SJSA1 (cell line): Measurements from ENCODE around the gene EIF5A. TPM values are rescaled to one million over a fixed set of nuclear protein-coding genes. Genes with fewer than 3 reads are reported as not detected.

Source experiments
- DNase-seq, 2 experiments: peaks; one replicate each; pipeline ENCODE4 v3.0.0-alpha.2; 2015 to 2020; ENCODE audit warnings: low spot score in 2 of 2, low read depth in 1 of 2
- H3K27ac ChIP-seq: fragments of 250-450 bp; sonication (Bioruptor Pico); 2 replicates; pipeline ENCODE4 v1.5.1; 2020; ENCODE audit warnings: mild to moderate bottlenecking, moderate library complexity
- H3K27me3 ChIP-seq: fragments of 250-450 bp; sonication (Bioruptor Pico); replicated peaks from 2 replicates; pipeline ENCODE4 v1.5.1; 2020; ENCODE audit warnings: mild to moderate bottlenecking, moderate library complexity
- H3K36me3 ChIP-seq: fragments of 250-450 bp; sonication (Bioruptor Pico); 2 replicates; pipeline ENCODE4 v1.5.1; 2020; ENCODE audit warnings: mild to moderate bottlenecking
- H3K4me1 ChIP-seq: fragments of 250-450 bp; sonication (Bioruptor Pico); replicated peaks from 2 replicates; pipeline ENCODE4 v1.6.1; 2021; ENCODE audit warnings: mild to moderate bottlenecking
- H3K4me3 ChIP-seq: fragments of 250-450 bp; sonication (Bioruptor Pico); 2 replicates; pipeline ENCODE4 v1.5.1; 2020; ENCODE audit warnings: mild to moderate bottlenecking
- H3K9me3 ChIP-seq: fragments of 250-450 bp; sonication (Bioruptor Pico); replicated peaks from 2 replicates; pipeline ENCODE4 v1.5.1; 2020; ENCODE audit warnings: mild to moderate bottlenecking
- total RNA-seq: library from RNA; depleted of rRNA; stranded (reverse); fragments of >200 nt; shearing (Covaris generic); gene quantifications from 2 replicates; pipeline ENCODE4 v1.2.3, GENCODE V29; 2014; rRNA removed

Gene EIF5A
- 342 and 632 TPM in 2 replicates for total RNA-seq

GRCh38 chr17:7306911-7307685 is at the start of gene EIF5A:
EIF5A (plus strand) TSS chr17:7307628; CDS start chr17:7309636, 2,008 bp downstream.
- peak; percentile 98 to 100 for DNase-seq
- H3K4me3 ChIP-seq, result peak within 1 kb of the TSS; percentile 74
- peak within 1 kb of the TSS; percentile 85 for H3K27ac ChIP-seq
- peaks cover 11% of the 10 kb centered on the region for H3K4me1 ChIP-seq
- no peaks in the 10 kb centered on the region for H3K9me3 ChIP-seq
- H3K36me3 ChIP-seq, result peaks cover 38% of the 10 kb centered on the region
- no peaks in the 10 kb centered on the region for H3K27me3 ChIP-seq

GRCh38 chr17:7258731-7259554 is 48.5 kb upstream of the EIF5A start:
- no peak overlapping the region for H3K4me3 ChIP-seq
- H3K4me1 ChIP-seq, result peaks cover 8% of the 10 kb centered on the region; the same call in 1 of the 2 replicates
- no peak for DNase-seq

GRCh38 chr17:7259555-7259889 is 47.9 kb upstream of the EIF5A start:
- H3K9me3 ChIP-seq, result no peaks in the 10 kb centered on the region
- DNase-seq, result no peak
- peaks cover 13% of the 10 kb centered on the region for H3K4me1 ChIP-seq
- H3K4me3 ChIP-seq, result no peak overlapping the region
- H3K27ac ChIP-seq, result no peak overlapping the region
- H3K36me3 ChIP-seq, result peaks cover 35% of the 10 kb centered on the region
- peaks cover 13% of the 10 kb centered on the region; the same call in 1 of the 2 replicates for H3K27me3 ChIP-seq

More at GRCh38 chr17:7258731-7259554, 48.5 kb upstream of the EIF5A start:
- H3K27me3 ChIP-seq, result peaks cover 13% of the 10 kb centered on the region; the same call in 1 of the 2 replicates
- H3K9me3 ChIP-seq, result no peaks in the 10 kb centered on the region
- peaks cover 41% of the 10 kb centered on the region for H3K36me3 ChIP-seq
- H3K27ac ChIP-seq, result no peak overlapping the region

- no peaks in the 10 kb centered on the region for H3K9me3 ChIP-seq
- H3K27me3 ChIP-seq, result peaks cover 13% of the 10 kb centered on the region; the same call in 1 of the 2 replicates
- H3K27ac ChIP-seq, result no peak overlapping the region
- H3K4me1 ChIP-seq, result peaks cover 18% of the 10 kb centered on the region
- DNase-seq, result no peak
- peaks cover 31% of the 10 kb centered on the region for H3K36me3 ChIP-seq
- H3K4me3 ChIP-seq, result no peak overlapping the region
Observed at GRCh38 chr17:7260151-7260550, 47.3 kb upstream of the EIF5A start.

- Histone ChIP-seq H3K36me3 (peaks cover 26% of the 10 kb centered on the region), H3K9me3 (no peaks in the 10 kb centered on the region), H3K4me1 (peaks cover 23% of the 10 kb centered on the region), H3K27ac (no peak overlapping the region), H3K27me3 (peaks cover 13% of the 10 kb centered on the region; the same call in 1 of the 2 replicates), H3K4me3 (no peak overlapping the region)
- DNase-seq, result no peak
Observed at GRCh38 chr17:7260651-7261378, 46.6 kb upstream of the EIF5A start.

GRCh38 chr17:7261379-7262191 is 45.8 kb upstream of the EIF5A start:
- H3K4me1 ChIP-seq, result peaks cover 26% of the 10 kb centered on the region
- H3K27me3 ChIP-seq, result peaks cover 13% of the 10 kb centered on the region; the same call in 1 of the 2 replicates
- no peaks in the 10 kb centered on the region for H3K9me3 ChIP-seq
- no peak overlapping the region for H3K27ac ChIP-seq
- no peak overlapping the region for H3K4me3 ChIP-seq
- no peak for DNase-seq
- H3K36me3 ChIP-seq, result peaks cover 19% of the 10 kb centered on the region

- peaks cover 26% of the 10 kb centered on the region for H3K4me1 ChIP-seq
- H3K27me3 ChIP-seq, result peaks cover 13% of the 10 kb centered on the region; the same call in 1 of the 2 replicates
- no peak within 1 kb of the TSS for H3K4me3 ChIP-seq
- H3K36me3 ChIP-seq, result peaks cover 13% of the 10 kb centered on the region
- no peak for DNase-seq
- H3K27ac ChIP-seq, result no peak within 1 kb of the TSS
- H3K9me3 ChIP-seq, result no peaks in the 10 kb centered on the region
Observed at GRCh38 chr17:7262192-7262934, 45.1 kb upstream of the EIF5A start, which contains the start of gene CLDN7. CLDN7 (minus strand) TSS chr17:7262478; CDS start chr17:7262043, 435 bp downstream.

- Histone ChIP-seq H3K27me3 (peaks cover 13% of the 10 kb centered on the region; the same call in 1 of the 2 replicates), H3K4me1 (peaks cover 26% of the 10 kb centered on the region), H3K4me3 (no peak overlapping the region), H3K36me3 (peaks cover 6% of the 10 kb centered on the region), H3K9me3 (no peaks in the 10 kb centered on the region), H3K27ac (no peak overlapping the region)
- no peak for DNase-seq
Observed at GRCh38 chr17:7262935-7263800, 44.3 kb upstream of the EIF5A start.

GRCh38 chr17:7263801-7264078 is 43.7 kb upstream of the EIF5A start:
- H3K36me3 ChIP-seq, result peaks cover 3% of the 10 kb centered on the region
- H3K27ac ChIP-seq, result no peak overlapping the region
- H3K9me3 ChIP-seq, result no peaks in the 10 kb centered on the region
- H3K4me1 ChIP-seq, result peaks cover 26% of the 10 kb centered on the region
- no peak overlapping the region for H3K4me3 ChIP-seq
- no peak for DNase-seq
- peaks cover 13% of the 10 kb centered on the region; the same call in 1 of the 2 replicates for H3K27me3 ChIP-seq

- no peak overlapping the region for H3K27ac ChIP-seq
- H3K4me1 ChIP-seq, result peaks cover 26% of the 10 kb centered on the region
- no peaks in the 10 kb centered on the region for H3K9me3 ChIP-seq
- no peak for DNase-seq
- H3K36me3 ChIP-seq, result no peaks in the 10 kb centered on the region
- H3K27me3 ChIP-seq, result peaks cover 12% of the 10 kb centered on the region; the same call in 1 of the 2 replicates
- H3K4me3 ChIP-seq, result no peak overlapping the region
Observed at GRCh38 chr17:7266784-7267183, 40.6 kb upstream of the EIF5A start.

- Histone ChIP-seq H3K36me3 (no peaks in the 10 kb centered on the region), H3K27ac (no peak overlapping the region), H3K4me1 (peaks cover 18% of the 10 kb centered on the region), H3K4me3 (no peak overlapping the region), H3K9me3 (no peaks in the 10 kb centered on the region), H3K27me3 (peaks cover 17% of the 10 kb centered on the region)
- no peak for DNase-seq
Observed at GRCh38 chr17:7279448-7279847, 28.0 kb upstream of the EIF5A start.
